HepG2 (cell line): ENCODE data around the gene PNPLA2. TPM values are rescaled to one million over a fixed set of nuclear protein-coding genes. Genes with fewer than 3 reads are reported as not detected.

Experiments
- ARHGAP35 ChIP-seq: sonication (generic); formaldehyde crosslinking; IDR thresholded peaks from 2 replicates; pipeline ENCODE4 v1.9.0; 2022; ENCODE audit warnings: mild to moderate bottlenecking, inconsistent platforms, moderate library complexity, missing genetic modification reagents, borderline replicate concordance
- ELF3 ChIP-seq: IDR thresholded peaks from 2 replicates; pipeline ENCODE4 v1.6.1; 2016; ENCODE audit warnings: missing genetic modification reagents, missing compliant biosample characterization
- GFI1 ChIP-seq: sonication (generic); formaldehyde crosslinking; IDR thresholded peaks from 2 replicates; pipeline ENCODE4 v1.5.0; 2020; ENCODE audit warnings: missing genetic modification reagents, mild to moderate bottlenecking, borderline replicate concordance
- KAT8 ChIP-seq: IDR thresholded peaks from 2 replicates; pipeline ENCODE4 v1.6.1; 2016; ENCODE audit warnings: missing genetic modification reagents, missing compliant biosample characterization
- MATR3 ChIP-seq: sonication (generic); formaldehyde crosslinking; IDR thresholded peaks from 2 replicates; pipeline ENCODE4 v1.4.0; 2020; ENCODE audit warnings: missing genetic modification reagents
- MIER3 ChIP-seq: IDR thresholded peaks from 2 replicates; pipeline ENCODE4 v1.6.1; 2016; ENCODE audit warnings: missing compliant biosample characterization, borderline replicate concordance
- NFIB ChIP-seq: sonication (generic); formaldehyde crosslinking; IDR thresholded peaks from 2 replicates; pipeline ENCODE4 v1.9.0; 2021; ENCODE audit warnings: missing genetic modification reagents, mild to moderate bottlenecking, borderline replicate concordance
- RBM39 ChIP-seq: fragments of 200-400 bp; formaldehyde crosslinking; IDR thresholded peaks from one replicate; pipeline ENCODE4 v1.6.1; 2018; ENCODE audit warnings: antibody characterized with exemption, mild to moderate bottlenecking, low read depth, low read length; ENCODE audit not compliant: poor library complexity, severe bottlenecking
- RNF2 ChIP-seq: fragments of 450-650 bp; conservative IDR thresholded peaks from 2 replicates; pipeline ENCODE4 v1.6.1; 2016; ENCODE audit warnings: low read depth
- TMF1 ChIP-seq: sonication (generic); formaldehyde crosslinking; IDR thresholded peaks from 2 replicates; pipeline ENCODE4 v1.8.1; 2022; ENCODE audit warnings: low read depth, missing genetic modification reagents
- ZBTB20 ChIP-seq: sonication (generic); formaldehyde crosslinking; IDR thresholded peaks from 2 replicates; pipeline ENCODE4 v1.8.1; 2023; ENCODE audit warnings: missing genetic modification reagents, low read depth, mild to moderate bottlenecking, borderline replicate concordance
- ZBTB21 ChIP-seq: sonication (generic); formaldehyde crosslinking; IDR thresholded peaks from 2 replicates; pipeline ENCODE4 v1.4.0; 2020; ENCODE audit warnings: missing genetic modification reagents
- ZNF12 ChIP-seq: sonication (generic); formaldehyde crosslinking; IDR thresholded peaks from 2 replicates; pipeline ENCODE4 v1.5.0; 2020; ENCODE audit warnings: missing genetic modification reagents
- ZNF484 ChIP-seq: sonication (generic); formaldehyde crosslinking; IDR thresholded peaks from 2 replicates; pipeline ENCODE4 v1.5.1; 2020; ENCODE audit warnings: mild to moderate bottlenecking, low read depth, missing genetic modification reagents, borderline replicate concordance
- ZNF607 ChIP-seq: sonication (generic); formaldehyde crosslinking; IDR thresholded peaks from 2 replicates; pipeline ENCODE4 v1.5.1; 2020; ENCODE audit warnings: missing genetic modification reagents, mild to moderate bottlenecking, borderline replicate concordance
- ZNF788 ChIP-seq: sonication (generic); formaldehyde crosslinking; IDR thresholded peaks from 2 replicates; pipeline ENCODE4 v1.5.0; 2020; ENCODE audit warnings: mild to moderate bottlenecking, missing genetic modification reagents, borderline replicate concordance
- ZNF790 ChIP-seq: sonication (generic); formaldehyde crosslinking; IDR thresholded peaks from 2 replicates; pipeline ENCODE4 v1.8.0; 2022; ENCODE audit warnings: missing genetic modification reagents, mild to moderate bottlenecking, borderline replicate concordance
- polyA plus RNA-seq, 8 experiments: library from polyadenylated mRNA; depleted of rRNA in 3 of 8; stranded (reverse) in 7 of 8; unstranded in 1 of 8; fragments of >200 nt; fragmentation: Illumina TruSeq in 4 of 8; extraction: Trizol in 4 of 8; gene quantifications; 2 replicates each; pipeline versions ENCODE4 v1.2.1 to v1.2.3, GENCODE V29; 2011 to 2016; ENCODE audit warnings: low read depth in 4 of 8, missing spikeins in 1 of 8, mixed read lengths in 1 of 8; ENCODE audit not compliant: insufficient read depth in 1 of 8
- total RNA-seq, 5 experiments: library from RNA; depleted of rRNA; stranded (reverse); fragments of >200 nt; fragmentation: Illumina TruSeq; extraction: Trizol; gene quantifications; 2 replicates each; pipeline ENCODE4 v1.2.3, GENCODE V29; 2016; ENCODE audit warnings: low read depth in 1 of 5
- TF ChIP-seq, protein P1 (sequence below): sonication (generic); formaldehyde crosslinking; IDR thresholded peaks from 2 replicates; pipeline ENCODE4 v1.8.0; 2022; ENCODE audit warnings: missing genetic modification reagents, mild to moderate bottlenecking, moderate library complexity, borderline replicate concordance
- TF ChIP-seq, protein P2 (sequence below): sonication (generic); formaldehyde crosslinking; IDR thresholded peaks from 2 replicates; pipeline ENCODE4 v1.4.0; 2020; ENCODE audit warnings: low read depth, missing genetic modification reagents
- TF ChIP-seq, protein P3 (sequence below): sonication (generic); formaldehyde crosslinking; IDR thresholded peaks from 2 replicates; pipeline ENCODE4 v1.5.0; 2020; ENCODE audit warnings: mild to moderate bottlenecking, missing genetic modification reagents

The PNPLA2 gene
- total and polyA plus RNA-seq, 2 of the 13 experiments (the other 11 are each of a cell fraction or from before 2014, with no cell fraction given): 10.5 to 43.2 TPM

DNA sequence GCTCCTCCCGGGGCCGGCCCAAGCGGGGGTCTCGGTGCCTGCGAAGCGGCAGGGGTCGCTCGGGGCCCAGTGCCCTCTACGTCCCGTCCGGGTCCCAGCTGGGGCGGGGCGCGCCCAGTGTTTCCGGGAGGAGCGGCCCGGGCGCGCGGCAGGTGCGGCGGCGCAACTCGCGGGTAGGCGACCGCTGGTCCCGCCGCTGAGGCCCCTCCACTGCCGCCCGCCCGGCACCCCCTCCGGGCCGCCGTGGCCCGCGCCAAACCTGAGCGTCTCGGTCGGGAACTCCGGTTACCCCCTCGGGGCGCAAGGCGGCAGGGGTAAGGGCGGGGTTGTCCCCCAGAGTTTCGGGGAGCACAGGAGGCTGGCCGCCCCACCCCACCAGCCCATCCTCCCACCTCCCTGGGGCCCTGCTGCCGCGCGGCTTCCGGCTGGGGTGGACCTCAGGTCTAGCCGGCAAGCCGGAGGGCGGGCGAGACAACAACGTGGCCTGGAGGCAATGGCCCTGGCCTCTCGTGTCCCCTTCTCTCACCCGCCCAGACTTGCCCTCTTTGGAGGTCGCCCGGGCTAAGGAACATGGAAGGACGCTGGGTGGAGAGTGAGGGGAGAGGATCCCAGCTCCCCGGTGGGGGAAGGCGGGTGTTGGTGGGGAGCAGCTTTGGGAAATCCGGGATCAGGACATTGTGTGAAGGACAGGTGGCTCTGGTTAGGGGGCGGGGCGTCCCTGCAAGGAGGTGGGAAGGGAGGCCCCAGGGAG is 8.6 kb downstream of the PNPLA2 start (continued):
- TF ChIP-seq, protein P1, sequence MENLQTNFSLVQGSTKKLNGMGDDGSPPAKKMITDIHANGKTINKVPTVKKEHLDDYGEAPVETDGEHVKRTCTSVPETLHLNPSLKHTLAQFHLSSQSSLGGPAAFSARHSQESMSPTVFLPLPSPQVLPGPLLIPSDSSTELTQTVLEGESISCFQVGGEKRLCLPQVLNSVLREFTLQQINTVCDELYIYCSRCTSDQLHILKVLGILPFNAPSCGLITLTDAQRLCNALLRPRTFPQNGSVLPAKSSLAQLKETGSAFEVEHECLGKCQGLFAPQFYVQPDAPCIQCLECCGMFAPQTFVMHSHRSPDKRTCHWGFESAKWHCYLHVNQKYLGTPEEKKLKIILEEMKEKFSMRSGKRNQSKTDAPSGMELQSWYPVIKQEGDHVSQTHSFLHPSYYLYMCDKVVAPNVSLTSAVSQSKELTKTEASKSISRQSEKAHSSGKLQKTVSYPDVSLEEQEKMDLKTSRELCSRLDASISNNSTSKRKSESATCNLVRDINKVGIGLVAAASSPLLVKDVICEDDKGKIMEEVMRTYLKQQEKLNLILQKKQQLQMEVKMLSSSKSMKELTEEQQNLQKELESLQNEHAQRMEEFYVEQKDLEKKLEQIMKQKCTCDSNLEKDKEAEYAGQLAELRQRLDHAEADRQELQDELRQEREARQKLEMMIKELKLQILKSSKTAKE (CRISPR knock-in tag): peak; percentile 54; the same call in 1 of the 2 replicates
- TF ChIP-seq ZBTB21 (no peak), ARHGAP35 (peak; percentile 70; the same call in 1 of the 2 replicates), RNF2 (0 out of 2 replicates have a peak, but pooled peaks have one; percentile 49), MIER3 (peak; percentile 35; the same call in 1 of the 2 replicates), ZBTB20 (peak; percentile 44; the same call in 1 of the 2 replicates), GFI1 (CRISPR knock-in tag) (no peak), TMF1 (peak; percentile 32; the same call in 1 of the 2 replicates), ELF3 (peak; percentile 18; the same call in 1 of the 2 replicates), MATR3 (CRISPR knock-in tag) (no peak), ZNF790 (no peak), NFIB (CRISPR knock-in tag) (no peak), ZNF607 (CRISPR knock-in tag) (peak; percentile 65; the same call in 1 of the 2 replicates), RBM39 (peak; percentile 42), ZNF788 (CRISPR knock-in tag) (no peak), ZNF484 (no peak), KAT8 (CRISPR knock-in tag) (peak; percentile 41; the same call in 1 of the 2 replicates), ZNF12 (no peak)
- TF ChIP-seq, protein P2, sequence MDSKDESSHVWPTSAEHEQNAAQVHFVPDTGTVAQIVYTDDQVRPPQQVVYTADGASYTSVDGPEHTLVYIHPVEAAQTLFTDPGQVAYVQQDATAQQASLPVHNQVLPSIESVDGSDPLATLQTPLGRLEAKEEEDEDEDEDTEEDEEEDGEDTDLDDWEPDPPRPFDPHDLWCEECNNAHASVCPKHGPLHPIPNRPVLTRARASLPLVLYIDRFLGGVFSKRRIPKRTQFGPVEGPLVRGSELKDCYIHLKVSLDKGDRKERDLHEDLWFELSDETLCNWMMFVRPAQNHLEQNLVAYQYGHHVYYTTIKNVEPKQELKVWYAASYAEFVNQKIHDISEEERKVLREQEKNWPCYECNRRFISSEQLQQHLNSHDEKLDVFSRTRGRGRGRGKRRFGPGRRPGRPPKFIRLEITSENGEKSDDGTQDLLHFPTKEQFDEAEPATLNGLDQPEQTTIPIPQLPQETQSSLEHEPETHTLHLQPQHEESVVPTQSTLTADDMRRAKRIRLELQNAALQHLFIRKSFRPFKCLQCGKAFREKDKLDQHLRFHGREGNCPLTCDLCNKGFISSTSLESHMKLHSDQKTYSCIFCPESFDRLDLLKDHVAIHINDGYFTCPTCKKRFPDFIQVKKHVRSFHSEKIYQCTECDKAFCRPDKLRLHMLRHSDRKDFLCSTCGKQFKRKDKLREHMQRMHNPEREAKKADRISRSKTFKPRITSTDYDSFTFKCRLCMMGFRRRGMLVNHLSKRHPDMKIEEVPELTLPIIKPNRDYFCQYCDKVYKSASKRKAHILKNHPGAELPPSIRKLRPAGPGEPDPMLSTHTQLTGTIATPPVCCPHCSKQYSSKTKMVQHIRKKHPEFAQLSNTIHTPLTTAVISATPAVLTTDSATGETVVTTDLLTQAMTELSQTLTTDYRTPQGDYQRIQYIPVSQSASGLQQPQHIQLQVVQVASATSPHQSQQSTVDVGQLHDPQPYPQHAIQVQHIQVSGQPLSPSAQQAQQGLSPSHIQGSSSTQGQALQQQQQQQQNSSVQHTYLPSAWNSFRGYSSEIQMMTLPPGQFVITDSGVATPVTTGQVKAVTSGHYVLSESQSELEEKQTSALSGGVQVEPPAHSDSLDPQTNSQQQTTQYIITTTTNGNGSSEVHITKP (CRISPR knock-in tag): peak; percentile 53; the same call in 1 of the 2 replicates
- TF ChIP-seq, protein P3, sequence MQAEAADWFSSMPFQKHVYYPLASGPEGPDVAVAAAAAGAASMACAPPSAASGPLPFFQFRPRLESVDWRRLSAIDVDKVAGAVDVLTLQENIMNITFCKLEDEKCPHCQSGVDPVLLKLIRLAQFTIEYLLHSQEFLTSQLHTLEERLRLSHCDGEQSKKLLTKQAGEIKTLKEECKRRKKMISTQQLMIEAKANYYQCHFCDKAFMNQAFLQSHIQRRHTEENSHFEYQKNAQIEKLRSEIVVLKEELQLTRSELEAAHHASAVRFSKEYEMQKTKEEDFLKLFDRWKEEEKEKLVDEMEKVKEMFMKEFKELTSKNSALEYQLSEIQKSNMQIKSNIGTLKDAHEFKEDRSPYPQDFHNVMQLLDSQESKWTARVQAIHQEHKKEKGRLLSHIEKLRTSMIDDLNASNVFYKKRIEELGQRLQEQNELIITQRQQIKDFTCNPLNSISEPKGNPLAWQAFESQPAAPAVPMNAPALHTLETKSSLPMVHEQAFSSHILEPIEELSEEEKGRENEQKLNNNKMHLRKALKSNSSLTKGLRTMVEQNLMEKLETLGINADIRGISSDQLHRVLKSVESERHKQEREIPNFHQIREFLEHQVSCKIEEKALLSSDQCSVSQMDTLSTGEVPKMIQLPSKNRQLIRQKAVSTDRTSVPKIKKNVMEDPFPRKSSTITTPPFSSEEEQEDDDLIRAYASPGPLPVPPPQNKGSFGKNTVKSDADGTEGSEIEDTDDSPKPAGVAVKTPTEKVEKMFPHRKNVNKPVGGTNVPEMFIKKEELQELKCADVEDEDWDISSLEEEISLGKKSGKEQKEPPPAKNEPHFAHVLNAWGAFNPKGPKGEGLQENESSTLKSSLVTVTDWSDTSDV (CRISPR knock-in tag): peak; percentile 74; the same call in 1 of the 2 replicates
